CD14-positive monocyte (primary cell): Measurements from ENCODE around the gene DESI1. TPM values are rescaled to one million over a fixed set of nuclear protein-coding genes. Genes with fewer than 3 reads are reported as not detected.

ENCODE experiments used
- DNase-seq, 3 donors: peaks; one replicate each; pipeline ENCODE4 v3.0.0-alpha.2; 2011 to 2022
- H2AFZ ChIP-seq: 2 replicates; pipeline ENCODE4 v1.6.0; 2012; ENCODE audit warnings: mild to moderate bottlenecking, low read depth, low read length, inconsistent platforms; ENCODE audit not compliant: insufficient read depth, poor library complexity, severe bottlenecking
- H3K27ac ChIP-seq, 2 donors: 1 replicate in 1 of 2; 2 replicates in 1 of 2; pipeline ENCODE4 v1.5.1; 2012 to 2013; ENCODE audit warnings: low read length in 2 of 2, control low read depth in 1 of 2, inconsistent platforms in 1 of 2, low read depth in 1 of 2, mild to moderate bottlenecking in 1 of 2
- H3K27me3 ChIP-seq, 2 donors: one replicate each; pipeline versions ENCODE4 v1.6.0 to v1.6.1; 2011 to 2013; ENCODE audit warnings: low read length in 2 of 2; ENCODE audit not compliant: control insufficient read depth in 2 of 2, insufficient read depth in 2 of 2
- H3K36me3 ChIP-seq, 2 donors: replicated peaks in 1 of 2; 1 replicate in 1 of 2; 2 replicates in 1 of 2; pipeline versions ENCODE4 v1.5.1 to v1.6.1; 2012 to 2013; ENCODE audit warnings: low read length in 2 of 2, control low read depth in 1 of 2, inconsistent platforms in 1 of 2, mild to moderate bottlenecking in 1 of 2; ENCODE audit not compliant: insufficient read depth in 2 of 2, control insufficient read depth in 1 of 2
- H3K4me1 ChIP-seq, 2 donors: 1 replicate in 1 of 2; 2 replicates in 1 of 2; pipeline versions ENCODE4 v1.5.1 to v1.6.1; 2012 to 2013; ENCODE audit warnings: low read length in 2 of 2, control low read depth in 1 of 2, inconsistent platforms in 1 of 2, mild to moderate bottlenecking in 1 of 2, moderate library complexity in 1 of 2; ENCODE audit not compliant: insufficient read depth in 2 of 2, control insufficient read depth in 1 of 2
- H3K4me2 ChIP-seq: replicated peaks from 2 replicates; pipeline ENCODE3; 2012; ENCODE audit warnings: low read length, moderate library complexity, mild to moderate bottlenecking; ENCODE audit not compliant: poor library complexity, severe bottlenecking; ENCODE audit errors: extremely low read depth
- H3K4me3 ChIP-seq, 3 experiments: fragments of 200-600 bp in 1 of 3; sonication (generic) in 1 of 3; replicated peaks in 1 of 3; 1 replicate in 2 of 3; 2 replicates in 1 of 3; pipeline ENCODE4 v1.5.1; 2011 to 2013; ENCODE audit warnings: low read length in 3 of 3, mild to moderate bottlenecking in 3 of 3, control low read depth in 2 of 3, low read depth in 2 of 3, inconsistent platforms in 1 of 3, moderate library complexity in 1 of 3
- H3K79me2 ChIP-seq: 2 replicates; pipeline ENCODE4 v1.6.0; 2012; ENCODE audit warnings: mild to moderate bottlenecking, control low read depth, inconsistent platforms, low read length, moderate library complexity; ENCODE audit not compliant: insufficient read depth
- H3K9ac ChIP-seq: 2 replicates; pipeline ENCODE4 v1.6.0; 2017; ENCODE audit warnings: low read length, mild to moderate bottlenecking; ENCODE audit not compliant: insufficient read depth, poor library complexity, severe bottlenecking
- H3K9me3 ChIP-seq, 2 donors: replicated peaks in 1 of 2; 1 replicate in 1 of 2; 2 replicates in 1 of 2; pipeline versions ENCODE4 v1.5.1 to v1.6.1; 2012 to 2013; ENCODE audit warnings: low read length in 2 of 2, control low read depth in 1 of 2; ENCODE audit not compliant: control insufficient read depth in 1 of 2, insufficient read depth in 1 of 2
- H4K20me1 ChIP-seq: 2 replicates; pipeline ENCODE4 v1.6.0; 2012; ENCODE audit warnings: mild to moderate bottlenecking, low read length, control low read depth, moderate library complexity; ENCODE audit not compliant: insufficient read depth
- H3K27ac Mint-ChIP-seq, 7 donors: one replicate each; pipeline ENCODE4 v1.8.0; 2020; ENCODE audit warnings: mild to moderate bottlenecking in 7 of 7, mixed read lengths in 7 of 7, moderate library complexity in 6 of 7, inconsistent platforms in 2 of 7
- H3K27me3 Mint-ChIP-seq, 3 donors: one replicate each; pipeline ENCODE4 v1.8.0; 2021 to 2022; ENCODE audit warnings: low read depth in 3 of 3, mild to moderate bottlenecking in 3 of 3, mixed read lengths in 3 of 3, moderate library complexity in 3 of 3, inconsistent platforms in 1 of 3
- H3K36me3 Mint-ChIP-seq, 2 donors: one replicate each; pipeline ENCODE4 v1.8.0; 2020; ENCODE audit warnings: mixed read lengths in 2 of 2, inconsistent platforms in 1 of 2, mild to moderate bottlenecking in 1 of 2
- H3K4me1 Mint-ChIP-seq: one replicate; pipeline ENCODE4 v1.8.0; 2020; ENCODE audit warnings: mild to moderate bottlenecking, mixed read lengths
- H3K4me3 Mint-ChIP-seq, 2 donors: one replicate each; pipeline ENCODE4 v1.8.0; 2020; ENCODE audit warnings: mild to moderate bottlenecking in 2 of 2, mixed read lengths in 2 of 2, moderate library complexity in 1 of 2
- H3K9me3 Mint-ChIP-seq, 7 donors: one replicate each; pipeline ENCODE4 v1.8.0; 2020 to 2022; ENCODE audit warnings: mixed read lengths in 7 of 7, mild to moderate bottlenecking in 6 of 7, moderate library complexity in 6 of 7, inconsistent platforms in 2 of 7
- CTCF ChIP-seq: fragments of 200-600 bp; IDR thresholded peaks from one replicate; pipeline ENCODE4 v1.8.0; 2022; ENCODE audit warnings: antibody characterized with exemption, mild to moderate bottlenecking
- WGBS: methylation state at CpG from one replicate; pipeline ENCODE4 v1.1.5; 2013; ENCODE audit warnings: missing lambda C conversion rate; ENCODE audit not compliant: insufficient coverage; 5-methylcytosine and 5-hydroxymethylcytosine counted together
- intact Hi-C, 2 donors: fragments of 100-400 bp; cut with micrococcal nuclease; formaldehyde crosslinking; loops; one replicate each; pipeline versions ENCODE4 v1.15.0 to v1.15.1; 2023
- polyA plus RNA-seq, 3 donors: library from polyadenylated mRNA; depleted of rRNA in 1 of 3; unstranded in 2 of 3; stranded (reverse) in 1 of 3; fragments of 300-500 nt in 2 of 3; fragments of >200 nt in 1 of 3; fragmentation: Illumina TruSeq in 2 of 3; gene quantifications; 1 replicate in 2 of 3; 2 replicates in 1 of 3; pipeline ENCODE4 v1.2.3, GENCODE V29; 2012 to 2021

DESI1 gene
- polyA plus RNA-seq, 3 donors, result 15.8 to 33.7 (median 31.5) TPM

DNA sequence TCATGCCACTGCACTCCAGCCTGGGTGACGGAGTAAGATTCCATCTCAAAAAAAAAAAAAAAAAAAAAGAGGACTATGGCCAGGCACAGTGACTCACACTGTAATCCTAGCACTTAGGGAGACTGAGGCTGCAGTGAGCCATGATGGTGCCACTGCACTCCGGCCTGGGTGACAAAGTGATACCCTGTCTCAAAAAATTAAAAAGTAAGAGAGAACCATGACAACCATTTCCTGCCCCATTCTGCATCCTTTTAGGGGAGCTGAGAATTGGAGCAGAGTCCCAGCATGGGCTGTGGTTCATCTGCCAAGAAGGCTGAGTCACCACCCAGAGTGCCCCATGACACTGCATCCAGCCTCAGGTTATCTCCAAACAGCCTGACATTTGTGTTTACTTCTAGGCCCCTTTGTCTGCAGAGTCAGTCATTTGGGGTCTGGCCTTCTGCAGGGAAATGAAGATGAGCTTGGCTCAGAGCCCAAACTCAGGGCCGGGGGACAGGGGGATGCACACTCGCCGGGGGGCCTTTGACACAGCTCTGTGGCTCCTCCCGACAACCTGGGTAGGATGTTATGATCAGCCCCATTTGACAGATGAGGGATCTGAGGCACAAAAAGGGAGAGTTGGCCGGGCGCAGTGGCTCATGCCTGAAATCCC, 55.3 kb downstream of the DESI1 start:
- peak in 1 of 3 donors; percentile 20 for DNase-seq
- no peak overlapping the region for H2AFZ ChIP-seq
- 68% methylated on average over 4 of the region's 8 CpGs for whole genome bisulfite sequencing

GRCh38 chr22:41564563-41564962, 56.3 kb downstream of the DESI1 start:
- Histone ChIP-seq H3K9ac (no peak overlapping the region), H3K4me2 (no peak overlapping the region), H2AFZ (no peak overlapping the region), H3K4me3 (no peak overlapping the region), H3K4me1 (no peaks in the 10 kb centered on the region), H3K9me3 (no peaks in the 10 kb centered on the region), H3K36me3 (no peaks in the 10 kb centered on the region), H4K20me1 (no peaks in the 10 kb centered on the region), H3K27ac (no peak overlapping the region), H3K27me3 (peaks cover 0 to 20% of the 10 kb centered on the region in 2 donors), H3K79me2 (no peaks in the 10 kb centered on the region)
- H3K27ac Mint-ChIP-seq, result no peak overlapping the region
- no peaks in the 10 kb centered on the region for H3K36me3 Mint-ChIP-seq
- DNase-seq, result no peak
- 95% methylated on average over 8 of the region's 8 CpGs for WGBS
- intact Hi-C loops, result no loop called here
- H3K4me3 Mint-ChIP-seq, result no peak overlapping the region
- no peaks in the 10 kb centered on the region for H3K4me1 Mint-ChIP-seq
- no peaks in the 10 kb centered on the region for H3K9me3 Mint-ChIP-seq
- no peak for TF ChIP-seq CTCF
- H3K27me3 Mint-ChIP-seq, result peaks cover 20 to 45% (median 44%) of the 10 kb centered on the region in 3 donors

More for the DNA sequence above, 55.3 kb downstream of the DESI1 start:
- intact Hi-C loops, result no loop called here
- no peaks in the 10 kb centered on the region for H3K36me3 Mint-ChIP-seq
- no peaks in the 10 kb centered on the region for H3K4me1 Mint-ChIP-seq
- H3K9ac ChIP-seq, result no peak overlapping the region
- no peak overlapping the region for H3K4me3 Mint-ChIP-seq
- no peak for TF ChIP-seq CTCF
- peaks cover 13 to 37% (median 36%) of the 10 kb centered on the region in 3 donors for H3K27me3 Mint-ChIP-seq
- no peak overlapping the region for H3K4me3 ChIP-seq
- H3K27me3 ChIP-seq, result peaks cover 0 to 13% of the 10 kb centered on the region in 2 donors
- no peaks in the 10 kb centered on the region for H4K20me1 ChIP-seq
- no peaks in the 10 kb centered on the region for H3K36me3 ChIP-seq
- no peaks in the 10 kb centered on the region for H3K4me1 ChIP-seq
- peak overlapping the region in 1 of 7 donors; percentile 57 for H3K27ac Mint-ChIP-seq
- H3K9me3 Mint-ChIP-seq, result no peaks in the 10 kb centered on the region
- no peaks in the 10 kb centered on the region for H3K79me2 ChIP-seq
- no peak overlapping the region for H3K27ac ChIP-seq
- H3K4me2 ChIP-seq, result no peak overlapping the region
- no peaks in the 10 kb centered on the region for H3K9me3 ChIP-seq
